ENCODE data around the gene RASL10B. TPM values are rescaled to one million over a fixed set of nuclear protein-coding genes. Genes with fewer than 3 reads are reported as not detected.

RASL10B gene, protein sequence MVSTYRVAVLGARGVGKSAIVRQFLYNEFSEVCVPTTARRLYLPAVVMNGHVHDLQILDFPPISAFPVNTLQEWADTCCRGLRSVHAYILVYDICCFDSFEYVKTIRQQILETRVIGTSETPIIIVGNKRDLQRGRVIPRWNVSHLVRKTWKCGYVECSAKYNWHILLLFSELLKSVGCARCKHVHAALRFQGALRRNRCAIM
- 4.0 and 11.3 TPM in 2 replicates for total RNA-seq

DNA sequence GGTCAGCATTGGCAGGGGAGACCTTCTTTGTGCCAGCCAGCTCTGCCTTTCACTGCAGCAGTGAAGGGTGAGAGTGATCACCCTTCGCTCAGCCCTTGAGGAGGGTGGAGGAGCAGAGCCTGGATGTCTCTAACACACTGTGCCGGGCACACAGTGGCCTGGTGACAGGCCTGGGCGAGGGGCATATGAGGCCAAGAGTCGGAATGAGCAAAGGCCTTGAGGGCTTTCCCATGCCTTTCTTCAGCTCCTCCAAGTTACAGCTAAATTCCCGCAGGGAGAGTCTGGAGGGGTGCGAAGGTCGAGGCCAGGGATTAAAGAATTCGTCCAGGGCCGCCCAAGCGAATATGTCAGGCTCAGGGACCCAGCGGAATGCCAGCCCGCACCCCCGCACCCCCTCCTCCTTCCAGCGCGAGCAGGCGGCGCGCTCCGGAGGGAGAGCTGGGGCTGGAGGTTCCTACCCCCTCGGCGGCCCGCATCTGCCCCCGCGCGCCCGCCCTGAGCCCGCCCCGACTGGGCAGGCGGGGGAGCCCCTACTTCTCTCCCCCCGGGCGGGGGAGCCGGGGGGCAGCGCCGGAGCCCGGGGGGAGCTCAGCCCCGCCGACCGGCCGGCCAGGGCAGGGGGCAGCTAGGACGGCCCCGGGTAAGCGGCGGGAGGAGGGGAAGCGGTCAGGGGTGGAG is at the start of gene RASL10B:
RASL10B (plus strand) TSS at position 401 of the 678 bp plus-strand sequence. CDS start 3,546 bp downstream, outside the sequence.

DNA sequence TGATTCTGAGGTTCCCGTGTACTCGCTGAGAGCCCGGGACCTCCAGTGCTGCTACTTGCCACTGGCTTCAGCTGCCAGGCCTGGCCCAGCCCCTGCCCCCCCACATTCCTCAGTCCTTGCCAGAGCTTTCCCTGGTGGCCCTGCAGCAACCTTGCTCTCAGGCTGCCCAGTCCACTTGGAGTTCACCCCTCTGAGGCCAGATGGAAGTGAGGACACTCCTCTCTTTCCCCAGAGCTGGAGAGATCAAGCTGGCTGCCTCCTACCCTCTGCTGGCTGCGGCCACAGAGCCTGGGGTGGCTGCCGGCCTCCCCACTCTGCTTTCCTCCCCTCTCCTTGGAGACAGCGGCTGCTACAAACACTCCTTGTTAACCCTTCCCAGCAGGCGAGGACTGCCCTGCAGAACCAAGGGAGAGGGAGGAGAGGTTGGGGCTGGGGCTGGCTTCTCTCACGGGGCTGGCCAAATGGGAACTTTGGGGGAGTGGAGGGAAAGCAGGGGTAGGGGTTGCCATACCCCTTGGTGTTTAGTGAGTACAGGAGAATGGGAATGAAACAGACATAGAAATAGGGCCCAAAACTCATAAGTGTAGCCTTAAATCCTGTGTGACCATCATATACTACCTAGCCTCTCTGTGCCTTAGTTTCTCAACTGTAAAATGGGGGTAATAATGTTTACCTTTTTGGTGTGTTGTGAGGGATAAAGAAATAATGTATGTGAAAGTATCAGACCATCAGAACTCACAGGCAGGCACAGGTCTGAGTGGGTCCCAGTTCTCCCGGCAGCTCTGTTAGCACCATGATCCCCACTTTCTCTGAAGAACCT is 21.7 kb downstream of the RASL10B start, which contains the start of gene GAS2L2:
GAS2L2 (minus strand) TSS at position 295 of the 820 bp plus-strand sequence. CDS start 389 bp downstream, outside the sequence.

DNA sequence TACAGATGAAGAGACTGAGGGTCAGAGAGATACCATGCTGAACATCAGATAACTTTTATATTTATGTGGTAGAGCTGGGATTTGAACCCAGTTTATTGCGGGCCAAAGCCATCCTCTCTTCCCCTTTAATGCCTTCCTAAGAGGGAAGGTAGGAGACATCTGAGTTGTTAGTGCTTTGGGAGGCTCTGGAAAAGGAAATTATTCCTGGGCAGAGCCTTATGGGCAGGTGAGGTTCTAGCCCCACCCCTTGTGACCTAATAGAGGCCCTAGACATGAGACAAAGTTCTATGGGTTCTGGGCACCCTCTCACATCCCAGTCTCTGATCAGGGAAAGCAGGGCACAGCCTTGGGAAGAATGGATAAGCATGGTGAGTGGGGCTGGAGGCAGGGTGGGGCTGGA is 29.1 kb downstream of the RASL10B start, which contains the start of gene C17orf50:
C17orf50 (plus strand) TSS at position 301 of the 400 bp plus-strand sequence; CDS start at position 356, 55 bp downstream.

Other genes with a start within 250 kb of the RASL10B start
- 0.13 TPM in 1 of 2 replicates, not detected in the other for gene SLFN12L, start 194.0 kb upstream of the RASL10B start, total RNA-seq
- not detected in 2 replicates for gene SLFN14, start 170.8 kb upstream of the RASL10B start, total RNA-seq
- gene PEX12, start 153.1 kb upstream of the RASL10B start, total RNA-seq: 4.7 and 6.7 TPM in 2 replicates
- 80.9 and 86.1 TPM in 2 replicates for gene AP2B1, start 144.3 kb upstream of the RASL10B start, total RNA-seq
- gene GAS2L2, start 21.6 kb downstream of the RASL10B start, total RNA-seq: not detected in 2 replicates
- gene C17orf50, start 29.2 kb downstream of the RASL10B start, total RNA-seq: not detected in 2 replicates
- gene MMP28, start 64.0 kb downstream of the RASL10B start, total RNA-seq: 0.13 TPM in 1 of 2 replicates, not detected in the other
- gene TAF15, start 77.8 kb downstream of the RASL10B start, total RNA-seq: 25.0 and 40.4 TPM in 2 replicates
- gene HEATR9, start 137.3 kb downstream of the RASL10B start, total RNA-seq: not detected in 2 replicates
- 0.52 TPM in 1 of 2 replicates, not detected in the other for gene CCL5, start 148.7 kb downstream of the RASL10B start, total RNA-seq
- gene RDM1, start 199.1 kb downstream of the RASL10B start, total RNA-seq: 0.13 and 0.80 TPM in 2 replicates
- not detected in 2 replicates for gene LYZL6, start 212.1 kb downstream of the RASL10B start, total RNA-seq
- not detected in 2 replicates for gene CCL16, start 249.9 kb downstream of the RASL10B start, total RNA-seq